ENCODE measurements around the gene TRMT2B. TPM values are rescaled to one million over a fixed set of nuclear protein-coding genes. Genes with fewer than 3 reads are reported as not detected.

TRMT2B gene
- total RNA-seq, 1 experiment from 2014 or later: 13.7 TPM

DNA sequence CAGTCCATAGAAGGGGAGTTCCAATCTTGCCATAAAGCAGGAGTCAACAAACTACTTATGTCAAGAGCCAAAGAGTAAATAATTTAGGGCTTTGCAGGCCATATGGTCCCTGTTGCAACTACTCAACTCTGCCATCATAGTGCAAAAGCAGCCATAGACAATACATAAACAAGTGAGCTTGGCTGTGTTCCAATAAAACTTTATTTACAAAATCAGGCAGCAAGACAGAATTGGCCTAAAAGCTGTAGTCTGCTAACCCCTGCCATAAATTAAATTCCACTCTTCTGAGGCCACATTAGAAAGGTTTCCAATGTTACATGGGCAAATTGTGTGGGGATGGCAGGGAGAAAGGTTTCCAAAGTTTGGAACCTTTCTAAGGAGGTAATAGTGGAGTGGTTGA is 14.7 kb downstream of the TRMT2B start:
- H4K20me1 ChIP-seq (ENCODE audit: control insufficient read depth, insufficient read depth, insufficient read length): no peaks in the 10 kb centered on the region
- no peak for DNase-seq
- no peak overlapping the region for H3K4me3 Mint-ChIP-seq
- no peak overlapping the region for H4K8ac ChIP-seq (replicated peaks; ENCODE audit: insufficient read length, low read depth, low read length)
- no peaks in the 10 kb centered on the region for H3K4me1 Mint-ChIP-seq
- H3K27me3 ChIP-seq (ENCODE audit: insufficient read depth, low read length): no peaks in the 10 kb centered on the region
- H3K18ac ChIP-seq (ENCODE audit: insufficient read length, low read depth, low read length): no peak overlapping the region
- H3K27me3 Mint-ChIP-seq (ENCODE audit: low read depth): no peaks in the 10 kb centered on the region
- no peak overlapping the region for H2AK5ac ChIP-seq (ENCODE audit: insufficient read length, low read length)
- no peak overlapping the region for H3K23ac ChIP-seq (ENCODE audit: insufficient read length, low read depth, low read length)
- no peak overlapping the region for H2AFZ ChIP-seq (ENCODE audit: low read length)
- H3K56ac ChIP-seq (ENCODE audit: insufficient read length, low read depth, low read length): no peak overlapping the region
- H3T11ph ChIP-seq (ENCODE audit: low read length): no peak overlapping the region
- no peak overlapping the region for H3K4ac ChIP-seq (ENCODE audit: low read depth, low read length)
- H2BK12ac ChIP-seq (ENCODE audit: insufficient read length, low read depth, low read length): no peak overlapping the region
- H3K23me2 ChIP-seq (ENCODE audit: insufficient read length, low read depth, low read length, poor library complexity, severe bottlenecking): no peaks in the 10 kb centered on the region
- H2BK5ac ChIP-seq (ENCODE audit: insufficient read length, low read length): no peak overlapping the region
- no peak overlapping the region for H3K27ac ChIP-seq (ENCODE audit: insufficient read length, low read depth, low read length)
- H3K79me1 ChIP-seq (ENCODE audit: insufficient read depth, low read depth, low read length, poor library complexity, severe bottlenecking): no peaks in the 10 kb centered on the region
- no peak overlapping the region for H3K14ac ChIP-seq (ENCODE audit: insufficient read depth, low read length)
- H4K5ac ChIP-seq (ENCODE audit: insufficient read length, low read depth, low read length): no peak overlapping the region
- no peak overlapping the region for H4K91ac ChIP-seq (ENCODE audit: insufficient read length, low read depth, low read length)
- H2BK15ac ChIP-seq (ENCODE audit: low read depth, low read length): no peak overlapping the region
- H3K36me3 Mint-ChIP-seq (ENCODE audit: insufficient read depth in 1 of 3, low read depth in 3 of 3): peaks cover 9 to 40% (median 22%) of the 10 kb centered on the region in 3 experiments
- no peak overlapping the region for H2BK120ac ChIP-seq (ENCODE audit: low read depth, low read length, poor library complexity, severe bottlenecking)
- H3K9ac ChIP-seq (ENCODE audit: extremely low read depth, insufficient read length, low read length): no peak overlapping the region
- no peaks in the 10 kb centered on the region for H3K79me2 ChIP-seq (ENCODE audit: insufficient read depth, low read length)
- TF ChIP-seq, protein P1, sequence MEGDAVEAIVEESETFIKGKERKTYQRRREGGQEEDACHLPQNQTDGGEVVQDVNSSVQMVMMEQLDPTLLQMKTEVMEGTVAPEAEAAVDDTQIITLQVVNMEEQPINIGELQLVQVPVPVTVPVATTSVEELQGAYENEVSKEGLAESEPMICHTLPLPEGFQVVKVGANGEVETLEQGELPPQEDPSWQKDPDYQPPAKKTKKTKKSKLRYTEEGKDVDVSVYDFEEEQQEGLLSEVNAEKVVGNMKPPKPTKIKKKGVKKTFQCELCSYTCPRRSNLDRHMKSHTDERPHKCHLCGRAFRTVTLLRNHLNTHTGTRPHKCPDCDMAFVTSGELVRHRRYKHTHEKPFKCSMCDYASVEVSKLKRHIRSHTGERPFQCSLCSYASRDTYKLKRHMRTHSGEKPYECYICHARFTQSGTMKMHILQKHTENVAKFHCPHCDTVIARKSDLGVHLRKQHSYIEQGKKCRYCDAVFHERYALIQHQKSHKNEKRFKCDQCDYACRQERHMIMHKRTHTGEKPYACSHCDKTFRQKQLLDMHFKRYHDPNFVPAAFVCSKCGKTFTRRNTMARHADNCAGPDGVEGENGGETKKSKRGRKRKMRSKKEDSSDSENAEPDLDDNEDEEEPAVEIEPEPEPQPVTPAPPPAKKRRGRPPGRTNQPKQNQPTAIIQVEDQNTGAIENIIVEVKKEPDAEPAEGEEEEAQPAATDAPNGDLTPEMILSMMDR (conservative IDR thresholded peaks at IDR 0.05): no peak
- H3K4me1 ChIP-seq (ENCODE audit: insufficient read depth, low read length): no peaks in the 10 kb centered on the region
- H2BK20ac ChIP-seq (ENCODE audit: low read depth, low read length, poor library complexity, severe bottlenecking): no peak overlapping the region
- H3K4me2 ChIP-seq (ENCODE audit: insufficient read depth, insufficient read length, low read length): no peak overlapping the region
- H3K27ac Mint-ChIP-seq: no peak overlapping the region
- peaks cover 8% of the 10 kb centered on the region for H3K9me3 ChIP-seq (ENCODE audit: control insufficient read depth, low read depth, low read length)
- peaks cover 53 to 56% of the 10 kb centered on the region in 2 experiments for H3K9me3 Mint-ChIP-seq

Data from H9 (cell line).